ENCODE measurements around the gene TMEM120B.

Gene TMEM120B

DNA sequence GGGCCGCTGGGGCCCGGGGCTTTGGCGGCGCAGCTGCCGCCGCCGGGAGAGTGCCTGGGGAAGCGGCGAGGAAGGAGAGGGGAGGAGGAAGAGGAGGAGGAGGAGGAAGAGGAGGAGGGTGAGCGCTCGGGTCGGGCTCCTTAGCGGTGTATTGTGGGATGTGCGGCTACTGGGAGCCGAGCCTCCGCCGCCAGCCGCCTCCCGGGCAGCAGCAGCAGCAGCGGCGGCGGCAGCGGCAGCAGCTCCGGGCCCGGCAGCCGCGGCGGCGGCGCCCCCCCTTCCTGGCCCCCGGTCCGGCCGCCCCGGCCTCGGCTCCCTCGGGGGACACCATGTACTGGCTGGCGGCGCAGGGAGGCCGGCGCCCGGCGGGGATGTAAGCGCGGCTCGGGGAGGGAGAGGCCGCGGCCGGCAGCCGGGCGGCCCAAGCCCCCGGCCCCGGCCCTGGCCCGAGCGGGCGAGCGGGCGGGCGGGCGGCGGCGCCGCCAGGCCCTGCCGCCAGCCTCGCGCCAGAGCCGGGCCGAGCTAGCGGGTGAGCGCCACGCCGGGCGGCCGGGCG is 91.4 kb downstream of the TMEM120B start, which contains the start of gene SETD1B (continued):
- TF ChIP-seq ZNF211 (tag by site-specific recombination; IDR thresholded peaks at IDR 0.05; ENCODE audit: low read depth) (no peak), ZFP3 (tag by site-specific recombination; IDR thresholded peaks at IDR 0.05; ENCODE audit: low read depth) (no peak), YY2 (tag by site-specific recombination; IDR thresholded peaks at IDR 0.05) (no peak), ZNF792 (tag by site-specific recombination; IDR thresholded peaks at IDR 0.05) (no peak), ZNF707 (tag by site-specific recombination; IDR thresholded peaks at IDR 0.05) (no peak), ZNF76 (tag by site-specific recombination; IDR thresholded peaks at IDR 0.05; ENCODE audit: borderline replicate concordance, low read depth) (peak; percentile 85; the same call in 1 of the 2 replicates), ZNF670 (tag by site-specific recombination; IDR thresholded peaks at IDR 0.05; ENCODE audit: low read depth) (no peak), ZNF843 (tag by site-specific recombination; IDR thresholded peaks at IDR 0.05) (no peak), SP3 (tag by site-specific recombination; IDR thresholded peaks at IDR 0.05) (peak; percentile 28; the same call in 1 of the 2 replicates), KLF1 (tag by site-specific recombination; IDR thresholded peaks at IDR 0.05) (no peak), ZNF133 (tag by site-specific recombination; IDR thresholded peaks at IDR 0.05) (no peak), ZIC2 (tag by site-specific recombination; IDR thresholded peaks at IDR 0.05) (no peak), ZEB2 (tag by site-specific recombination; IDR thresholded peaks at IDR 0.05) (no peak), RBAK (tag by site-specific recombination; IDR thresholded peaks at IDR 0.05) (no peak), ZSCAN23 (tag by site-specific recombination; IDR thresholded peaks at IDR 0.05) (no peak), ZNF658 (tag by site-specific recombination; IDR thresholded peaks at IDR 0.05) (no peak), ZNF830 (tag by site-specific recombination; IDR thresholded peaks at IDR 0.05; ENCODE audit: low read depth) (no peak), SP2 (tag by site-specific recombination; IDR thresholded peaks at IDR 0.05) (peak; percentile 12; the same call in 1 of the 2 replicates), ZNF473 (tag by site-specific recombination; IDR thresholded peaks at IDR 0.05) (no peak), GLIS1 (tag by site-specific recombination; IDR thresholded peaks at IDR 0.05) (no peak), ZNF654 (tag by site-specific recombination; IDR thresholded peaks at IDR 0.05; ENCODE audit: low read depth) (no peak), ZNF174 (tag by site-specific recombination; IDR thresholded peaks at IDR 0.05) (no peak), ZFHX2 (tag by site-specific recombination; conservative IDR thresholded peaks at IDR 0.05) (no peak; the same call in 1 of the 2 replicates)
- TF ChIP-seq, protein P1, sequence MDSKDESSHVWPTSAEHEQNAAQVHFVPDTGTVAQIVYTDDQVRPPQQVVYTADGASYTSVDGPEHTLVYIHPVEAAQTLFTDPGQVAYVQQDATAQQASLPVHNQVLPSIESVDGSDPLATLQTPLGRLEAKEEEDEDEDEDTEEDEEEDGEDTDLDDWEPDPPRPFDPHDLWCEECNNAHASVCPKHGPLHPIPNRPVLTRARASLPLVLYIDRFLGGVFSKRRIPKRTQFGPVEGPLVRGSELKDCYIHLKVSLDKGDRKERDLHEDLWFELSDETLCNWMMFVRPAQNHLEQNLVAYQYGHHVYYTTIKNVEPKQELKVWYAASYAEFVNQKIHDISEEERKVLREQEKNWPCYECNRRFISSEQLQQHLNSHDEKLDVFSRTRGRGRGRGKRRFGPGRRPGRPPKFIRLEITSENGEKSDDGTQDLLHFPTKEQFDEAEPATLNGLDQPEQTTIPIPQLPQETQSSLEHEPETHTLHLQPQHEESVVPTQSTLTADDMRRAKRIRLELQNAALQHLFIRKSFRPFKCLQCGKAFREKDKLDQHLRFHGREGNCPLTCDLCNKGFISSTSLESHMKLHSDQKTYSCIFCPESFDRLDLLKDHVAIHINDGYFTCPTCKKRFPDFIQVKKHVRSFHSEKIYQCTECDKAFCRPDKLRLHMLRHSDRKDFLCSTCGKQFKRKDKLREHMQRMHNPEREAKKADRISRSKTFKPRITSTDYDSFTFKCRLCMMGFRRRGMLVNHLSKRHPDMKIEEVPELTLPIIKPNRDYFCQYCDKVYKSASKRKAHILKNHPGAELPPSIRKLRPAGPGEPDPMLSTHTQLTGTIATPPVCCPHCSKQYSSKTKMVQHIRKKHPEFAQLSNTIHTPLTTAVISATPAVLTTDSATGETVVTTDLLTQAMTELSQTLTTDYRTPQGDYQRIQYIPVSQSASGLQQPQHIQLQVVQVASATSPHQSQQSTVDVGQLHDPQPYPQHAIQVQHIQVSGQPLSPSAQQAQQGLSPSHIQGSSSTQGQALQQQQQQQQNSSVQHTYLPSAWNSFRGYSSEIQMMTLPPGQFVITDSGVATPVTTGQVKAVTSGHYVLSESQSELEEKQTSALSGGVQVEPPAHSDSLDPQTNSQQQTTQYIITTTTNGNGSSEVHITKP (tag by site-specific recombination; IDR thresholded peaks at IDR 0.05): no peak
- TF ChIP-seq, protein P2, sequence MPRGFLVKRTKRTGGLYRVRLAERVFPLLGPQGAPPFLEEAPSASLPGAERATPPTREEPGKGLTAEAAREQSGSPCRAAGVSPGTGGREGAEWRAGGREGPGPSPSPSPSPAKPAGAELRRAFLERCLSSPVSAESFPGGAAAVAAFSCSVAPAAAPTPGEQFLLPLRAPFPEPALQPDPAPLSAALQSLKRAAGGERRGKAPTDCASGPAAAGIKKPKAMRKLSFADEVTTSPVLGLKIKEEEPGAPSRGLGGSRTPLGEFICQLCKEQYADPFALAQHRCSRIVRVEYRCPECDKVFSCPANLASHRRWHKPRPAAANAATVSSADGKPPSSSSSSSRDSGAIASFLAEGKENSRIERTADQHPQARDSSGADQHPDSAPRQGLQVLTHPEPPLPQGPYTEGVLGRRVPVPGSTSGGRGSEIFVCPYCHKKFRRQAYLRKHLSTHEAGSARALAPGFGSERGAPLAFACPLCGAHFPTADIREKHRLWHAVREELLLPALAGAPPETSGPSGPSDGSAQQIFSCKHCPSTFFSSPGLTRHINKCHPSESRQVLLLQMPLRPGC (tag by site-specific recombination; IDR thresholded peaks at IDR 0.05): no peak
- TF ChIP-seq, protein P3, sequence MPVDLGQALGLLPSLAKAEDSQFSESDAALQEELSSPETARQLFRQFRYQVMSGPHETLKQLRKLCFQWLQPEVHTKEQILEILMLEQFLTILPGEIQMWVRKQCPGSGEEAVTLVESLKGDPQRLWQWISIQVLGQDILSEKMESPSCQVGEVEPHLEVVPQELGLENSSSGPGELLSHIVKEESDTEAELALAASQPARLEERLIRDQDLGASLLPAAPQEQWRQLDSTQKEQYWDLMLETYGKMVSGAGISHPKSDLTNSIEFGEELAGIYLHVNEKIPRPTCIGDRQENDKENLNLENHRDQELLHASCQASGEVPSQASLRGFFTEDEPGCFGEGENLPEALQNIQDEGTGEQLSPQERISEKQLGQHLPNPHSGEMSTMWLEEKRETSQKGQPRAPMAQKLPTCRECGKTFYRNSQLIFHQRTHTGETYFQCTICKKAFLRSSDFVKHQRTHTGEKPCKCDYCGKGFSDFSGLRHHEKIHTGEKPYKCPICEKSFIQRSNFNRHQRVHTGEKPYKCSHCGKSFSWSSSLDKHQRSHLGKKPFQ (tag by site-specific recombination; IDR thresholded peaks at IDR 0.05): no peak
- TF ChIP-seq, protein P4, sequence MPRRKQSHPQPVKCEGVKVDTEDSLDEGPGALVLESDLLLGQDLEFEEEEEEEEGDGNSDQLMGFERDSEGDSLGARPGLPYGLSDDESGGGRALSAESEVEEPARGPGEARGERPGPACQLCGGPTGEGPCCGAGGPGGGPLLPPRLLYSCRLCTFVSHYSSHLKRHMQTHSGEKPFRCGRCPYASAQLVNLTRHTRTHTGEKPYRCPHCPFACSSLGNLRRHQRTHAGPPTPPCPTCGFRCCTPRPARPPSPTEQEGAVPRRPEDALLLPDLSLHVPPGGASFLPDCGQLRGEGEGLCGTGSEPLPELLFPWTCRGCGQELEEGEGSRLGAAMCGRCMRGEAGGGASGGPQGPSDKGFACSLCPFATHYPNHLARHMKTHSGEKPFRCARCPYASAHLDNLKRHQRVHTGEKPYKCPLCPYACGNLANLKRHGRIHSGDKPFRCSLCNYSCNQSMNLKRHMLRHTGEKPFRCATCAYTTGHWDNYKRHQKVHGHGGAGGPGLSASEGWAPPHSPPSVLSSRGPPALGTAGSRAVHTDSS (tag by site-specific recombination; IDR thresholded peaks at IDR 0.05): peak; percentile 97
- TF ChIP-seq, protein P5, sequence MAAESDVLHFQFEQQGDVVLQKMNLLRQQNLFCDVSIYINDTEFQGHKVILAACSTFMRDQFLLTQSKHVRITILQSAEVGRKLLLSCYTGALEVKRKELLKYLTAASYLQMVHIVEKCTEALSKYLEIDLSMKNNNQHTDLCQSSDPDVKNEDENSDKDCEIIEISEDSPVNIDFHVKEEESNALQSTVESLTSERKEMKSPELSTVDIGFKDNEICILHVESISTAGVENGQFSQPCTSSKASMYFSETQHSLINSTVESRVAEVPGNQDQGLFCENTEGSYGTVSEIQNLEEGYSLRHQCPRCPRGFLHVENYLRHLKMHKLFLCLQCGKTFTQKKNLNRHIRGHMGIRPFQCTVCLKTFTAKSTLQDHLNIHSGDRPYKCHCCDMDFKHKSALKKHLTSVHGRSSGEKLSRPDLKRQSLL (tag by site-specific recombination; IDR thresholded peaks at IDR 0.05): no peak
- TF ChIP-seq, protein P6, sequence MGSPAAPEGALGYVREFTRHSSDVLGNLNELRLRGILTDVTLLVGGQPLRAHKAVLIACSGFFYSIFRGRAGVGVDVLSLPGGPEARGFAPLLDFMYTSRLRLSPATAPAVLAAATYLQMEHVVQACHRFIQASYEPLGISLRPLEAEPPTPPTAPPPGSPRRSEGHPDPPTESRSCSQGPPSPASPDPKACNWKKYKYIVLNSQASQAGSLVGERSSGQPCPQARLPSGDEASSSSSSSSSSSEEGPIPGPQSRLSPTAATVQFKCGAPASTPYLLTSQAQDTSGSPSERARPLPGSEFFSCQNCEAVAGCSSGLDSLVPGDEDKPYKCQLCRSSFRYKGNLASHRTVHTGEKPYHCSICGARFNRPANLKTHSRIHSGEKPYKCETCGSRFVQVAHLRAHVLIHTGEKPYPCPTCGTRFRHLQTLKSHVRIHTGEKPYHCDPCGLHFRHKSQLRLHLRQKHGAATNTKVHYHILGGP (tag by site-specific recombination; IDR thresholded peaks at IDR 0.05): no peak

All from HEK293 (cell line).